CD4-positive, CD25-positive, alpha-beta regulatory T cell (primary cell): ENCODE results near the gene MAB21L3. TPM values are rescaled to one million over a fixed set of nuclear protein-coding genes. Genes with fewer than 3 reads are reported as not detected.

ENCODE experiments used
- ATAC-seq, 2 donors: fragments of 150-1000 bp; cut with Tn5 transposase; one replicate each; pipeline ENCODE4 v1.10.0; 2021; ENCODE audit warnings: low read depth in 2 of 2, moderate number of reproducible peaks in 2 of 2, moderate library complexity in 1 of 2
- DNase-seq, 3 donors: peaks; one replicate each; pipeline versions ENCODE4 v3.0.0 to v3.0.0-alpha.2; 2012 to 2022; ENCODE audit warnings: mixed read lengths in 1 of 3
- H3K27ac ChIP-seq: one replicate; pipeline ENCODE4 v1.7.0; 2013; ENCODE audit warnings: mild to moderate bottlenecking, low read length; ENCODE audit not compliant: insufficient read depth, poor library complexity, severe bottlenecking
- H3K27me3 ChIP-seq: one replicate; pipeline ENCODE4 v1.7.0; 2013; ENCODE audit warnings: low read length; ENCODE audit not compliant: control insufficient read depth, insufficient read depth
- H3K36me3 ChIP-seq: one replicate; pipeline ENCODE4 v1.7.0; 2013; ENCODE audit warnings: mild to moderate bottlenecking, low read length, moderate library complexity; ENCODE audit not compliant: control insufficient read depth, insufficient read depth
- H3K4me1 ChIP-seq: 2 replicates; pipeline ENCODE4 v1.7.0; 2013; ENCODE audit warnings: mild to moderate bottlenecking, low read length; ENCODE audit not compliant: insufficient read depth, control insufficient read depth, poor library complexity, severe bottlenecking
- H3K4me3 ChIP-seq: one replicate; pipeline ENCODE4 v1.7.0; 2013; ENCODE audit warnings: low read depth, mild to moderate bottlenecking, low read length, moderate library complexity
- H3K9me3 ChIP-seq, 2 experiments: 1 replicate in 1 of 2; 2 replicates in 1 of 2; pipeline ENCODE4 v1.7.0; 2013; ENCODE audit warnings: low read length in 2 of 2, mild to moderate bottlenecking in 1 of 2, moderate library complexity in 1 of 2; ENCODE audit not compliant: control insufficient read depth in 2 of 2
- H3K27ac Mint-ChIP-seq, 3 donors: one replicate each; pipeline ENCODE4 v1.8.0; 2020 to 2022; ENCODE audit warnings: mild to moderate bottlenecking in 3 of 3, mixed read lengths in 3 of 3, moderate library complexity in 2 of 3
- H3K27me3 Mint-ChIP-seq: one replicate; pipeline ENCODE4 v1.8.0; 2022; ENCODE audit warnings: mild to moderate bottlenecking, mixed read lengths
- H3K36me3 Mint-ChIP-seq: one replicate; pipeline ENCODE4 v1.8.0; 2020; ENCODE audit warnings: mixed read lengths
- H3K4me1 Mint-ChIP-seq, 4 donors: one replicate each; pipeline ENCODE4 v1.8.0; 2020 to 2022; ENCODE audit warnings: mixed read lengths in 4 of 4, mild to moderate bottlenecking in 1 of 4
- H3K4me3 Mint-ChIP-seq, 4 donors: one replicate each; pipeline ENCODE4 v1.8.0; 2020 to 2022; ENCODE audit warnings: mild to moderate bottlenecking in 4 of 4, mixed read lengths in 4 of 4, moderate library complexity in 3 of 4
- H3K9me3 Mint-ChIP-seq, 7 donors: one replicate each; pipeline ENCODE4 v1.8.0; 2020 to 2022; ENCODE audit warnings: mixed read lengths in 7 of 7, mild to moderate bottlenecking in 3 of 7, moderate library complexity in 2 of 7
- polyA plus RNA-seq, 4 donors: library from polyadenylated mRNA; unstranded; fragments of 300-500 nt; fragmentation: Illumina TruSeq; gene quantifications; one replicate each; pipeline ENCODE4 v1.2.3, GENCODE V29; 2021
- total RNA-seq: library from RNA; stranded (reverse); gene quantifications from one replicate; pipeline ENCODE4 v1.2.3, GENCODE V29; 2022

MAB21L3 gene
- total and polyA plus RNA-seq, 5 donors from 2014 or later = not detected

- H3K4me3 Mint-ChIP-seq = no peak overlapping the region
- no peak overlapping the region for H3K27ac Mint-ChIP-seq
- H3K36me3 Mint-ChIP-seq = no peaks in the 10 kb centered on the region
- no peaks in the 10 kb centered on the region for H3K4me1 ChIP-seq
- no peaks in the 10 kb centered on the region for H3K9me3 Mint-ChIP-seq
- no peaks in the 10 kb centered on the region for H3K36me3 ChIP-seq
- ATAC-seq = no peak
- H3K27me3 Mint-ChIP-seq = peaks cover 41% of the 10 kb centered on the region
- peaks cover 16% of the 10 kb centered on the region for H3K27me3 ChIP-seq
- H3K4me1 Mint-ChIP-seq = peaks cover 0 to 24% (median 13%) of the 10 kb centered on the region in 4 donors
- no peaks in the 10 kb centered on the region for H3K9me3 ChIP-seq
- no peak overlapping the region for H3K4me3 ChIP-seq
- H3K27ac ChIP-seq = no peak overlapping the region
- no peak for DNase-seq
Observed at GRCh38 chr1:116123837-116124533, 12.8 kb downstream of the MAB21L3 start.

- no peaks in the 10 kb centered on the region for H3K9me3 ChIP-seq
- DNase-seq (no peak), ATAC-seq (no peak)
- H3K27me3 ChIP-seq = peaks cover 15% of the 10 kb centered on the region
- Mint-ChIP-seq H3K9me3 (no peaks in the 10 kb centered on the region), H3K27me3 (peaks cover 27% of the 10 kb centered on the region), H3K27ac (no peak overlapping the region), H3K4me1 (peaks cover 0 to 26% (median 13%) of the 10 kb centered on the region in 4 donors), H3K4me3 (no peak overlapping the region), H3K36me3 (no peaks in the 10 kb centered on the region)
- no peaks in the 10 kb centered on the region for H3K4me1 ChIP-seq
- no peak overlapping the region for H3K4me3 ChIP-seq
- no peak overlapping the region for H3K27ac ChIP-seq
- H3K36me3 ChIP-seq = no peaks in the 10 kb centered on the region
Observed at GRCh38 chr1:116125758-116126157, 14.6 kb downstream of the MAB21L3 start.

GRCh38 chr1:116126281-116126680, 15.1 kb downstream of the MAB21L3 start:
- H3K36me3 Mint-ChIP-seq = no peaks in the 10 kb centered on the region
- Histone ChIP-seq H3K4me1 (no peaks in the 10 kb centered on the region), H3K27ac (no peak overlapping the region), H3K4me3 (no peak overlapping the region), H3K9me3 (no peaks in the 10 kb centered on the region), H3K27me3 (peaks cover 13% of the 10 kb centered on the region), H3K36me3 (no peaks in the 10 kb centered on the region)
- H3K4me3 Mint-ChIP-seq = peak overlapping the region in 1 of 4 donors; percentile 26
- peaks cover 24% of the 10 kb centered on the region for H3K27me3 Mint-ChIP-seq
- H3K9me3 Mint-ChIP-seq = no peaks in the 10 kb centered on the region
- H3K27ac Mint-ChIP-seq = no peak overlapping the region
- peak in 1 of 3 donors; percentile 5 for DNase-seq
- peaks cover 0 to 26% (median 13%) of the 10 kb centered on the region in 4 donors for H3K4me1 Mint-ChIP-seq
- ATAC-seq = no peak

GRCh38 chr1:116127123-116127847, 16.1 kb downstream of the MAB21L3 start:
- H3K27ac ChIP-seq = no peak overlapping the region
- DNase-seq = no peak
- H3K4me3 ChIP-seq = peak overlapping the region; percentile 5
- no peaks in the 10 kb centered on the region for H3K9me3 ChIP-seq
- peaks cover 0 to 26% (median 13%) of the 10 kb centered on the region in 4 donors for H3K4me1 Mint-ChIP-seq
- no peaks in the 10 kb centered on the region for H3K9me3 Mint-ChIP-seq
- H3K4me3 Mint-ChIP-seq = peak overlapping the region in 1 of 4 donors; percentile 2
- H3K27me3 ChIP-seq = peaks cover 8% of the 10 kb centered on the region
- H3K36me3 Mint-ChIP-seq = no peaks in the 10 kb centered on the region
- no peak overlapping the region for H3K27ac Mint-ChIP-seq
- ATAC-seq = no peak
- no peaks in the 10 kb centered on the region for H3K36me3 ChIP-seq
- peaks cover 18% of the 10 kb centered on the region for H3K27me3 Mint-ChIP-seq
- no peaks in the 10 kb centered on the region for H3K4me1 ChIP-seq

GRCh38 chr1:116127848-116128540, 16.8 kb downstream of the MAB21L3 start:
- Mint-ChIP-seq H3K27ac (peak overlapping the region in 1 of 3 donors; percentile 86), H3K4me1 (peaks cover 0 to 26% (median 13%) of the 10 kb centered on the region in 4 donors), H3K9me3 (no peaks in the 10 kb centered on the region), H3K27me3 (peaks cover 13% of the 10 kb centered on the region), H3K36me3 (no peaks in the 10 kb centered on the region), H3K4me3 (peak overlapping the region in 1 of 4 donors; percentile 59)
- Histone ChIP-seq H3K27ac (no peak overlapping the region), H3K27me3 (peaks cover 8% of the 10 kb centered on the region), H3K4me3 (no peak overlapping the region), H3K36me3 (no peaks in the 10 kb centered on the region), H3K4me1 (no peaks in the 10 kb centered on the region), H3K9me3 (no peaks in the 10 kb centered on the region)
- ATAC-seq (no peak), DNase-seq (peak in 1 of 3 donors; percentile 8)

GRCh38 chr1:116128664-116129063, 17.5 kb downstream of the MAB21L3 start:
- Mint-ChIP-seq H3K27ac (peak overlapping the region in 2 of 3 donors; percentile 21 to 34), H3K4me3 (peak overlapping the region in 1 of 4 donors; percentile 10), H3K27me3 (peaks cover 13% of the 10 kb centered on the region), H3K36me3 (no peaks in the 10 kb centered on the region), H3K4me1 (peaks cover 0 to 26% (median 13%) of the 10 kb centered on the region in 4 donors), H3K9me3 (no peaks in the 10 kb centered on the region)
- H3K27me3 ChIP-seq = peaks cover 5% of the 10 kb centered on the region
- peak in 1 of 2 donors; percentile 50 for ATAC-seq
- H3K27ac ChIP-seq = no peak overlapping the region
- H3K4me1 ChIP-seq = no peaks in the 10 kb centered on the region
- no peaks in the 10 kb centered on the region for H3K9me3 ChIP-seq
- no peaks in the 10 kb centered on the region for H3K36me3 ChIP-seq
- DNase-seq = peak in 1 of 3 donors; percentile 50
- no peak overlapping the region for H3K4me3 ChIP-seq

GRCh38 chr1:116129537-116129936, 18.3 kb downstream of the MAB21L3 start:
- H3K27me3 Mint-ChIP-seq = peaks cover 14% of the 10 kb centered on the region
- Histone ChIP-seq H3K27ac (no peak overlapping the region), H3K9me3 (no peaks in the 10 kb centered on the region), H3K36me3 (no peaks in the 10 kb centered on the region), H3K4me1 (no peaks in the 10 kb centered on the region), H3K27me3 (no peaks in the 10 kb centered on the region), H3K4me3 (no peak overlapping the region)
- H3K36me3 Mint-ChIP-seq = no peaks in the 10 kb centered on the region
- H3K4me3 Mint-ChIP-seq = no peak overlapping the region
- H3K27ac Mint-ChIP-seq = peak overlapping the region in 1 of 3 donors; percentile 1
- H3K9me3 Mint-ChIP-seq = no peaks in the 10 kb centered on the region
- DNase-seq = no peak
- no peak for ATAC-seq
- peaks cover 0 to 26% (median 13%) of the 10 kb centered on the region in 4 donors for H3K4me1 Mint-ChIP-seq
